KMS-11 (cell line): Measurements from ENCODE around the gene CPZ.

ENCODE experiments used
- H2AFZ ChIP-seq: fragments of 200-600 bp; sonication (generic); 2 replicates; pipeline ENCODE4 v1.6.1; 2016; ENCODE audit warnings: antibody characterized with exemption, mixed run types, low read depth
- H3K27ac ChIP-seq: fragments of 200-600 bp; sonication (generic); 2 replicates; pipeline ENCODE4 v1.6.1; 2016; ENCODE audit warnings: mild to moderate bottlenecking, mixed run types
- H3K27me3 ChIP-seq: fragments of 200-600 bp; sonication (generic); 2 replicates; pipeline ENCODE4 v1.6.1; 2017; ENCODE audit warnings: mild to moderate bottlenecking, low read depth, mixed run types, moderate library complexity; ENCODE audit not compliant: insufficient read depth
- H3K36me3 ChIP-seq: fragments of 200-600 bp; sonication (generic); 2 replicates; pipeline ENCODE4 v1.6.1; 2017; ENCODE audit warnings: mild to moderate bottlenecking, mixed run types; ENCODE audit not compliant: insufficient read depth
- H3K4me1 ChIP-seq: fragments of 200-600 bp; sonication (generic); 2 replicates; pipeline ENCODE4 v1.6.1; 2016; ENCODE audit warnings: mild to moderate bottlenecking, low read depth, mixed run types; ENCODE audit not compliant: poor library complexity, severe bottlenecking
- H3K4me2 ChIP-seq: fragments of 200-600 bp; sonication (generic); 2 replicates; pipeline ENCODE4 v1.7.0; 2016; ENCODE audit warnings: mild to moderate bottlenecking, mixed run types
- H3K4me3 ChIP-seq: fragments of 200-600 bp; sonication (generic); IDR thresholded peaks from 2 replicates; pipeline ENCODE4 v1.6.1; 2017; ENCODE audit warnings: low read depth, low read length, mixed read lengths; ENCODE audit not compliant: insufficient read depth
- H3K79me2 ChIP-seq: fragments of 200-600 bp; sonication (generic); 2 replicates; pipeline ENCODE4 v1.6.1; 2016; ENCODE audit warnings: low read depth, mixed run types; ENCODE audit not compliant: insufficient read depth
- H3K9ac ChIP-seq: fragments of 200-600 bp; sonication (generic); 2 replicates; pipeline ENCODE4 v1.6.1; 2016; ENCODE audit warnings: mild to moderate bottlenecking, mixed run types
- H4K20me1 ChIP-seq: fragments of 200-600 bp; sonication (generic); 2 replicates; pipeline ENCODE4 v1.6.1; 2016; ENCODE audit warnings: mild to moderate bottlenecking, mixed run types; ENCODE audit not compliant: insufficient read depth
- TF ChIP-seq, protein P1 (sequence below): fragments of 200-600 bp; sonication (generic); conservative IDR thresholded peaks from 2 replicates; pipeline ENCODE4 v1.6.1; 2017; ENCODE audit warnings: low read depth, mild to moderate bottlenecking, antibody characterized with exemption, low read length, moderate library complexity, mixed read lengths

Gene CPZ

DNA sequence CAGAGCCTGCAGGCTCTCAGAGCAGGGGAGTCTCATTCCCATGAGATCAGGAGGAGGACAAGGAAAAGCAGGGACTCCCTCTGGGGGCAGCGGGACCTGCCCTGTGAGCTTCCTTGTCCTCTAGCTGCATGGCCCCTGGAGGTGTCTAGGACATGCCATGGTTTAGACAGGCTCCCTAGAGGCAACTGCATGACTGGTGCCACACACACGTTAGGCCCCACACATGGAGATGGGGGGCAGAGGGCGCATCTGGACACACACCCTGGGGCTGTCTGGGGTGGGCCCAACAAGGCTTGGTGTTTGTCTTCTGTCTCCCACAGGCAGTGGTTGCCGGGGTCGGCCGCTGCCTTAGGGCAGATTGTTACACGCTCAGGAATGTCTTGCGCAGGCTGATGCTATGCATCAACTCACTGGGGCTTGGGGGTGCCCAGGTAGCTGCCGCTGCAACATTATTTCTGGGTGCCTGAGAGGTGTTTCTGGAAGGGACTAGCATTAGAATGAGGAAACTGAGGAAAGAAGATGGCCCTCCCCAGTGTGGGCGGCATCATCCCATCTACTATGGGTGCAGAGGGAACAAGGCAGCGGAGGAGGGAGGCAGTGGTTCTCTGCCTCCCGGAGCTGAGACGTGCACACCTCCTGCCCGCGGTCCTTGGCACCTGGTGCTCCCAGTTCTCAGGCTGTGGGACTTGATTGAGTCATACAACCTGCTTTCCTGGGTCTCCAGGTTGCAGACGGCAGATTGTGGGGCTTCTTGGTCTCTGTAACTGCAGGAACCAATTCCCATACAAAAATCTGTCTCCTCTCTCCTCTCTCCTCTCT is 44.4 kb upstream of the CPZ start:
- no peaks in the 10 kb centered on the region for H4K20me1 ChIP-seq
- no peaks in the 10 kb centered on the region for H3K36me3 ChIP-seq
- no peaks in the 10 kb centered on the region for H3K79me2 ChIP-seq
- no peak overlapping the region for H3K4me3 ChIP-seq
- H3K9ac ChIP-seq: no peak overlapping the region
- no peak overlapping the region for H3K27ac ChIP-seq
- H3K4me1 ChIP-seq: no peaks in the 10 kb centered on the region
- no peak overlapping the region for H3K4me2 ChIP-seq
- H2AFZ ChIP-seq: no peak overlapping the region
- no peaks in the 10 kb centered on the region for H3K27me3 ChIP-seq
- TF ChIP-seq, protein P1, sequence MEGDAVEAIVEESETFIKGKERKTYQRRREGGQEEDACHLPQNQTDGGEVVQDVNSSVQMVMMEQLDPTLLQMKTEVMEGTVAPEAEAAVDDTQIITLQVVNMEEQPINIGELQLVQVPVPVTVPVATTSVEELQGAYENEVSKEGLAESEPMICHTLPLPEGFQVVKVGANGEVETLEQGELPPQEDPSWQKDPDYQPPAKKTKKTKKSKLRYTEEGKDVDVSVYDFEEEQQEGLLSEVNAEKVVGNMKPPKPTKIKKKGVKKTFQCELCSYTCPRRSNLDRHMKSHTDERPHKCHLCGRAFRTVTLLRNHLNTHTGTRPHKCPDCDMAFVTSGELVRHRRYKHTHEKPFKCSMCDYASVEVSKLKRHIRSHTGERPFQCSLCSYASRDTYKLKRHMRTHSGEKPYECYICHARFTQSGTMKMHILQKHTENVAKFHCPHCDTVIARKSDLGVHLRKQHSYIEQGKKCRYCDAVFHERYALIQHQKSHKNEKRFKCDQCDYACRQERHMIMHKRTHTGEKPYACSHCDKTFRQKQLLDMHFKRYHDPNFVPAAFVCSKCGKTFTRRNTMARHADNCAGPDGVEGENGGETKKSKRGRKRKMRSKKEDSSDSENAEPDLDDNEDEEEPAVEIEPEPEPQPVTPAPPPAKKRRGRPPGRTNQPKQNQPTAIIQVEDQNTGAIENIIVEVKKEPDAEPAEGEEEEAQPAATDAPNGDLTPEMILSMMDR: no peak

DNA sequence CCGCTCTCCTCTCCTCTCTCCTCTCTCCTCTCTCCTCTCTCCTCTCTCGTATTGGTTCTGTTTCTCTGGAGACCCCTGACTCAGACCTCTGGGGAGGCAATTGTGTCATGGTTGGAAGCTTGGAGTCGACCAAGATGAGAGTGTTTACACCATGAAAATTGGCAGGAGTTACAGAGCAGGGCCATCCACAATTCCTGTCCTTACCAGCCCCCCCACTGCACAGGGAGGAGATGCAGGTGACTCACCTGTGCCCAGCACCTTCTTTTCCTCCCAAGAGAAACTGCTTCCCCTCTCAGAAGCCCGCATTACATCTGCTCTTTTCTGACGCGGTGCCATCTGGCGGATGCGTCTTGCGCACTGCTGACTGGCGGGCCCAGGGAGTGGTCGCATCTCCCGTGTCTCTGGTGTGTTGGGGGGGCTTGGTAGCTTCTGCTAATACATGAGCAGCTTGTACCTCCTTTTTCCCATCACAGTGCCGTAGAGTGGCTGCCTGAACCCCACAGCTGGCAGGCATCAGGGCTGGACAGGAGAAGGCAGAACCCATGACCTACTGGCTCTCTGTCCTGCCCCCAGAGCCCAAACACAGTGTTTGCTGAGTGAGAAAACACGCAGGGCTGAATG is 43.7 kb upstream of the CPZ start:
- H3K27me3 ChIP-seq: no peaks in the 10 kb centered on the region
- no peak overlapping the region for H3K4me3 ChIP-seq
- H3K9ac ChIP-seq: no peak overlapping the region
- H3K79me2 ChIP-seq: no peaks in the 10 kb centered on the region
- TF ChIP-seq, protein P1: no peak
- no peak overlapping the region for H2AFZ ChIP-seq
- no peak overlapping the region for H3K27ac ChIP-seq
- H3K4me2 ChIP-seq: no peak overlapping the region
- H3K4me1 ChIP-seq: no peaks in the 10 kb centered on the region
- no peaks in the 10 kb centered on the region for H4K20me1 ChIP-seq
- no peaks in the 10 kb centered on the region for H3K36me3 ChIP-seq

DNA sequence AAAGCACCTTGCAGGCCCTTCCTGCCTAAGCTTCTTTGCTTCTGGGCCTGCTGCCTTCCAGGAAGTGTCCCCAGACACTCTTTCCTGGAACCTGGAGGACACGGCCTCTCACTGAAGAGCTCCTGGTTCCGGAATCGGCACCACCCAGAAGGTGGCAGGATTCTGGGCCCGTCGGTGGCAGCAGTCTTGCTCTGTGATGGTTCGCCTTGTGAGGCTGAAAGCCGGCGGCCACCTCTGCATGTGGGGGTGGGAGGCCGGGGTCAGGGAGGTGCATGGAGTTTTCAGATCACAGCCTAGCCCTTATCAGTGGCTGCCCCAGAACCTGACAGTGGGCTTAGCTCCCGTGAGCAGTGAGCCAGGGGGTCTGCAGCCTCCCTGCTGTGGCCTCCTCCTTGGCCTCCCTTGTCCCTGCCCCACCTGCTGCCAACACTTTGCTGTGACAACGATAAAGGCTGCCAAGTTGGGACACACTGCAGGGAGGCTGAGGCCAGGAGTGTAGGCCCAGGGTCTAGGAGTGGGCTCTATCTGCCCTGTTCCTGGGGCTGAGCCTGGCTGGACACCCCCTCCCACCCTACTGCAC is 43.1 kb upstream of the CPZ start:
- H3K79me2 ChIP-seq: no peaks in the 10 kb centered on the region

DNA sequence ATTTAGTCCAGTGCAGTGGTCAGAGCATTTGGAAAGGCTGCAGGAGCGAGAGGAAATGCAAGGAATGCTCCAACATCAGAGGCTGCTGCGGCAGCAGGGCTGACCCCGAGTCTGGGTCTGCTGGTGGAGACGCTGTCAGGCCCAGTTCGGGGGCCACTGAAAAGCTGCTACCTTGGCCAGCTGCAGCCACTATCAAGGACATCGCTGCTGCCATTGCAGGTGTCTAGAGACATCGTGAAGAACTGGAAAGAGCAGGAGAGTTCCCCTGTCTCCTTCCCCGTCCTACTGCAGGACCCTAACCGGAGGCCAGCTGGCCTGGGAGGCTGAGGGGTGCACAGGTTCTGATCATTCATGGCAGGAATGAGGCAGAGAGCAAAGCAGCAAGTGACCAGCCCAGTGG is 41.9 kb upstream of the CPZ start:
- Histone ChIP-seq H3K27me3 (no peaks in the 10 kb centered on the region), H3K4me2 (no peak overlapping the region), H4K20me1 (no peaks in the 10 kb centered on the region), H3K36me3 (no peaks in the 10 kb centered on the region), H3K79me2 (no peaks in the 10 kb centered on the region), H3K9ac (no peak overlapping the region), H3K27ac (no peak overlapping the region), H3K4me3 (no peak overlapping the region), H2AFZ (no peak overlapping the region), H3K4me1 (no peaks in the 10 kb centered on the region)
- TF ChIP-seq, protein P1: no peak

More for the DNA sequence above, 43.1 kb upstream of the CPZ start:
- Histone ChIP-seq H3K4me1 (no peaks in the 10 kb centered on the region), H3K9ac (no peak overlapping the region), H3K36me3 (no peaks in the 10 kb centered on the region), H2AFZ (no peak overlapping the region), H4K20me1 (no peaks in the 10 kb centered on the region), H3K4me3 (no peak overlapping the region), H3K27me3 (no peaks in the 10 kb centered on the region), H3K27ac (no peak overlapping the region), H3K4me2 (no peak overlapping the region)
- TF ChIP-seq, protein P1: no peak
